ENCODE measurements around the gene ZNF621.
"Not testable (repeated sequence)": the region's sequence is repeated elsewhere in the genome, so short reads cannot be mapped to it uniquely, and the experiment has no call there.

ZNF621 gene

GRCh38 chr3:40550167-40550566 lies 25.4 kb downstream of the ZNF621 start:
- Histone ChIP-seq H3F3A (ENCODE audit: control insufficient read depth, insufficient read depth) (no peaks in the 10 kb centered on the region), H4K20me1 (ENCODE audit: control insufficient read depth, insufficient read depth, low read depth, low read length) (no peaks in the 10 kb centered on the region), H3K9me3 (ENCODE audit: control insufficient read depth, insufficient read depth, low read length) (peaks cover 7% of the 10 kb centered on the region; the same call in 1 of the 2 replicates), H3K4me2 (ENCODE audit: low read length) (no peak overlapping the region), H3K4me3 (ENCODE audit: low read length) (no peak overlapping the region), H3K27ac (ENCODE audit: low read depth, low read length) (no peak overlapping the region), H3K79me2 (ENCODE audit: control insufficient read depth, low read length) (no peaks in the 10 kb centered on the region), H3K4me1 (ENCODE audit: control insufficient read depth, low read length) (no peaks in the 10 kb centered on the region), H3K36me3 (ENCODE audit: control insufficient read depth, low read length) (no peaks in the 10 kb centered on the region), H3K9me2 (replicated peaks; ENCODE audit: control insufficient read depth, low read length) (no peaks in the 10 kb centered on the region), H3K27me3 (ENCODE audit: control insufficient read depth, low read length) (no peaks in the 10 kb centered on the region)
- TF ChIP-seq CTCF (IDR thresholded peaks at IDR 0.05; ENCODE audit: low read depth, low read length, poor library complexity, severe bottlenecking) (no peak), EZH2phosphoT487 (IDR thresholded peaks at IDR 0.05; ENCODE audit: borderline replicate concordance, low read length) (no peak)

GRCh38 chr3:40557575-40558161 lies 32.9 kb downstream of the ZNF621 start:
- H3K4me1 ChIP-seq (ENCODE audit: control insufficient read depth, low read length) = peaks cover 10% of the 10 kb centered on the region
- no peak overlapping the region for H3K27ac ChIP-seq (ENCODE audit: low read depth, low read length)
- no peaks in the 10 kb centered on the region for H3K9me2 ChIP-seq (replicated peaks; ENCODE audit: control insufficient read depth, low read length)
- no peaks in the 10 kb centered on the region for H3K9me3 ChIP-seq (ENCODE audit: control insufficient read depth, insufficient read depth, low read length)
- H3K4me2 ChIP-seq (ENCODE audit: low read length) = no peak overlapping the region
- H3K4me3 ChIP-seq (ENCODE audit: low read length) = no peak overlapping the region
- H3K79me2 ChIP-seq (ENCODE audit: control insufficient read depth, low read length) = no peaks in the 10 kb centered on the region
- TF ChIP-seq EZH2phosphoT487 (IDR thresholded peaks at IDR 0.05; ENCODE audit: borderline replicate concordance, low read length) (no peak), CTCF (IDR thresholded peaks at IDR 0.05; ENCODE audit: low read depth, low read length, poor library complexity, severe bottlenecking) (no peak)
- no peaks in the 10 kb centered on the region for H3K36me3 ChIP-seq (ENCODE audit: control insufficient read depth, low read length)
- no peaks in the 10 kb centered on the region for H4K20me1 ChIP-seq (ENCODE audit: control insufficient read depth, insufficient read depth, low read depth, low read length)
- no peaks in the 10 kb centered on the region for H3F3A ChIP-seq (ENCODE audit: control insufficient read depth, insufficient read depth)
- H3K27me3 ChIP-seq (ENCODE audit: control insufficient read depth, low read length) = no peaks in the 10 kb centered on the region

GRCh38 chr3:40562482-40562881 lies 37.7 kb downstream of the ZNF621 start:
- not testable (repeated sequence) for H4K20me1 ChIP-seq (ENCODE audit: control insufficient read depth, insufficient read depth, low read depth, low read length); H3K36me3 ChIP-seq (ENCODE audit: control insufficient read depth, low read length); H3K27me3 ChIP-seq (ENCODE audit: control insufficient read depth, low read length); H3K79me2 ChIP-seq (ENCODE audit: control insufficient read depth, low read length); H3K9me3 ChIP-seq (ENCODE audit: control insufficient read depth, insufficient read depth, low read length); H3K4me3 ChIP-seq (ENCODE audit: low read length); H3K4me1 ChIP-seq (ENCODE audit: control insufficient read depth, low read length); H3K9me2 ChIP-seq (replicated peaks; ENCODE audit: control insufficient read depth, low read length); H3F3A ChIP-seq (ENCODE audit: control insufficient read depth, insufficient read depth); H3K4me2 ChIP-seq (ENCODE audit: low read length); H3K27ac ChIP-seq (ENCODE audit: low read depth, low read length)

- H3K36me3 ChIP-seq (ENCODE audit: control insufficient read depth, low read length); H3K79me2 ChIP-seq (ENCODE audit: control insufficient read depth, low read length); H3K4me2 ChIP-seq (ENCODE audit: low read length); H3K27me3 ChIP-seq (ENCODE audit: control insufficient read depth, low read length); H3K9me3 ChIP-seq (ENCODE audit: control insufficient read depth, insufficient read depth, low read length); H3K4me1 ChIP-seq (ENCODE audit: control insufficient read depth, low read length); H3F3A ChIP-seq (ENCODE audit: control insufficient read depth, insufficient read depth); H3K4me3 ChIP-seq (ENCODE audit: low read length); H3K27ac ChIP-seq (ENCODE audit: low read depth, low read length); H3K9me2 ChIP-seq (replicated peaks; ENCODE audit: control insufficient read depth, low read length); H4K20me1 ChIP-seq (ENCODE audit: control insufficient read depth, insufficient read depth, low read depth, low read length): not testable (repeated sequence)
Observed at GRCh38 chr3:40565629-40566028, 40.9 kb downstream of the ZNF621 start.

Data from DOHH2 (cell line).